Loucy (cell line): ENCODE data around the gene PPIH.

Source experiments
- H2AFZ ChIP-seq: fragments of 200-600 bp; sonication (generic); 2 replicates; pipeline ENCODE4 v1.6.0; 2016; ENCODE audit warnings: antibody characterized with exemption, mild to moderate bottlenecking, low read length, moderate library complexity
- H3F3A ChIP-seq: fragments of 200-600 bp; 2 replicates; pipeline ENCODE4 v1.6.0; 2016; ENCODE audit warnings: antibody characterized with exemption, low read depth, mild to moderate bottlenecking
- H3K27me3 ChIP-seq: fragments of 200-600 bp; sonication (generic); 2 replicates; pipeline ENCODE4 v1.6.1; 2014; ENCODE audit warnings: low read length, mild to moderate bottlenecking; ENCODE audit not compliant: insufficient read depth, poor library complexity, severe bottlenecking
- H3K36me3 ChIP-seq: fragments of 200-600 bp; sonication (generic); 2 replicates; pipeline ENCODE4 v1.6.1; 2016; ENCODE audit warnings: low read length; ENCODE audit not compliant: insufficient read depth
- H3K4me1 ChIP-seq: fragments of 200-600 bp; sonication (generic); 2 replicates; pipeline ENCODE4 v1.5.1; 2014; ENCODE audit warnings: low read length, mild to moderate bottlenecking; ENCODE audit not compliant: insufficient read depth, poor library complexity, severe bottlenecking
- H3K4me2 ChIP-seq: fragments of 200-600 bp; sonication (generic); 2 replicates; pipeline ENCODE4 v1.6.0; 2014; ENCODE audit warnings: antibody characterized with exemption, low read length, low read depth, mild to moderate bottlenecking; ENCODE audit not compliant: poor library complexity, severe bottlenecking
- H3K4me3 ChIP-seq: fragments of 200-600 bp; sonication (generic); 2 replicates; pipeline ENCODE4 v1.5.1; 2014; ENCODE audit warnings: low read length, mild to moderate bottlenecking, mixed read lengths; ENCODE audit not compliant: poor library complexity, severe bottlenecking
- H3K79me2 ChIP-seq: fragments of 200-600 bp; sonication (generic); 2 replicates; pipeline ENCODE4 v1.6.1; 2014; ENCODE audit warnings: low read length; ENCODE audit not compliant: insufficient read depth
- H3K9ac ChIP-seq: fragments of 200-600 bp; sonication (generic); 2 replicates; pipeline ENCODE4 v1.6.0; 2014; ENCODE audit warnings: mild to moderate bottlenecking, low read depth, low read length, moderate library complexity; ENCODE audit not compliant: poor library complexity, severe bottlenecking
- H3K9me2 ChIP-seq: fragments of 200-600 bp; sonication (generic); replicated peaks from 2 replicates; pipeline ENCODE4 v1.6.1; 2016; ENCODE audit warnings: low read depth, low read length, mixed read lengths
- H3K9me3 ChIP-seq: fragments of 200-600 bp; sonication (generic); 2 replicates; pipeline ENCODE4 v1.6.1; 2014; ENCODE audit warnings: mild to moderate bottlenecking, antibody characterized with exemption, low read length, low read depth; ENCODE audit not compliant: insufficient read depth
- H4K20me1 ChIP-seq: fragments of 200-600 bp; sonication (generic); 2 replicates; pipeline ENCODE4 v1.6.0; 2014; ENCODE audit warnings: antibody characterized with exemption, low read length, mild to moderate bottlenecking; ENCODE audit not compliant: insufficient read depth, poor library complexity, severe bottlenecking
- EZH2phosphoT487 ChIP-seq: fragments of 200-600 bp; IDR thresholded peaks from 2 replicates; pipeline ENCODE4 v1.6.1; 2018; ENCODE audit warnings: antibody characterized with exemption, mild to moderate bottlenecking, moderate library complexity, borderline replicate concordance
- TF ChIP-seq, protein P1 (sequence below): fragments of 200-600 bp; sonication (generic); conservative IDR thresholded peaks from 2 replicates; pipeline ENCODE4 v1.5.1; 2014; ENCODE audit warnings: mild to moderate bottlenecking, antibody characterized with exemption, low read length

Gene PPIH

DNA sequence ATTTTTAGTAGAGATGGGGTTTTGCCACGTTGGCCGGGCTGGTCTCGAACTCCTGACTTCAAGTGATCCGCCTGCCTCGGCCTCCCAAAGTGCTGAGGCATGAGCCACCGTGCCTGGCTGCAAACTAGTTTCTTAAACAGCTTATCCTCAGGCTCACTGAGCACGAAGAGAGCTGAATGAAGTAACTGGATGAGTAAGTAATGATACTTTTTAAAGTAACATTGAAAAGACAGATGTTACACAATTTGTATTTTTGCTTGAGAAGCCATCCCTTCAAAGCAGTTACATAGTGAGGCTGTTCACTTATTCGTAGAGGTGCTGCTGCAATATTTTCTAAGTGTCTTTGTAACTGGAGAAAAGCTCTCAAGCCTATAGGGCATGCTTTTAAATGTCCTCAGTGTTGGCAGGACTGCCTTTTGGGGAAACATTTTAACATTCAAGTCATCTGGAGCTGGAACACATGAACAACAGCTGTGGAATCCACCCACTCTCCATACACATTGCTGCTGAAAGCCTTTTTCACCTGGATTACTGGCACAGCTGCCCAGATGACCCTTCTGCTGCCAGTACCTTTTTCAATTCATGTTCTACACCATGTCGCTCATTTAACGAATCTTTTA is 21.3 kb downstream of the PPIH start:
- no peaks in the 10 kb centered on the region for H3F3A ChIP-seq
- TF ChIP-seq EZH2phosphoT487: no peak
- TF ChIP-seq, protein P1, sequence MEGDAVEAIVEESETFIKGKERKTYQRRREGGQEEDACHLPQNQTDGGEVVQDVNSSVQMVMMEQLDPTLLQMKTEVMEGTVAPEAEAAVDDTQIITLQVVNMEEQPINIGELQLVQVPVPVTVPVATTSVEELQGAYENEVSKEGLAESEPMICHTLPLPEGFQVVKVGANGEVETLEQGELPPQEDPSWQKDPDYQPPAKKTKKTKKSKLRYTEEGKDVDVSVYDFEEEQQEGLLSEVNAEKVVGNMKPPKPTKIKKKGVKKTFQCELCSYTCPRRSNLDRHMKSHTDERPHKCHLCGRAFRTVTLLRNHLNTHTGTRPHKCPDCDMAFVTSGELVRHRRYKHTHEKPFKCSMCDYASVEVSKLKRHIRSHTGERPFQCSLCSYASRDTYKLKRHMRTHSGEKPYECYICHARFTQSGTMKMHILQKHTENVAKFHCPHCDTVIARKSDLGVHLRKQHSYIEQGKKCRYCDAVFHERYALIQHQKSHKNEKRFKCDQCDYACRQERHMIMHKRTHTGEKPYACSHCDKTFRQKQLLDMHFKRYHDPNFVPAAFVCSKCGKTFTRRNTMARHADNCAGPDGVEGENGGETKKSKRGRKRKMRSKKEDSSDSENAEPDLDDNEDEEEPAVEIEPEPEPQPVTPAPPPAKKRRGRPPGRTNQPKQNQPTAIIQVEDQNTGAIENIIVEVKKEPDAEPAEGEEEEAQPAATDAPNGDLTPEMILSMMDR: no peak
- peaks cover 40% of the 10 kb centered on the region for H3K79me2 ChIP-seq
- H4K20me1 ChIP-seq: peaks cover 15% of the 10 kb centered on the region
- peaks cover 22% of the 10 kb centered on the region for H3K4me1 ChIP-seq
- H3K36me3 ChIP-seq: peaks cover 26% of the 10 kb centered on the region
- H3K27me3 ChIP-seq: no peaks in the 10 kb centered on the region
- no peaks in the 10 kb centered on the region for H3K9me2 ChIP-seq
- no peak overlapping the region for H2AFZ ChIP-seq
- no peak overlapping the region for H3K9ac ChIP-seq
- no peak overlapping the region for H3K4me3 ChIP-seq
- no peak overlapping the region for H3K4me2 ChIP-seq
- no peaks in the 10 kb centered on the region for H3K9me3 ChIP-seq

DNA sequence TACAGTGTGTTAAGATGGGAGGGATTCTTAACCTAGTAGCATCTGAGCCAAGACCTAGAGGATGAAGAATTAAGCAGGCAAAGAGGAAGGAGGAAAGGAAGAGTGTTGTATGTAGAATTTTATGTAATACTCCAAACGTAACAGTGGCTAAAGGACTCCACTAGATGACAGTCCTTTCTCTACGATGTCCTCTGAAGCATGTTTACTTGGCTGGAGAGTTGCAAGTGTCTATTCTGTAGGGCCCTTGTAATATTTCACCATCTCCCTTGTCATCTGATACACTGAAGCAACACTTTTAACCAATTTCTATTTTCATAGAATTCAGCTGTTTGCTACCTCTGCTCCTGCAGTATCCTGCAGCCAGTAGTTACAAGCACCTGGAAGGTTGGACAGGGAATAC is 21.8 kb downstream of the PPIH start:
- H3K9me3 ChIP-seq: no peaks in the 10 kb centered on the region
- H3K4me3 ChIP-seq: peak overlapping the region; percentile 83
- H2AFZ ChIP-seq: no peak overlapping the region
- H3F3A ChIP-seq: no peaks in the 10 kb centered on the region
- H3K9me2 ChIP-seq: no peaks in the 10 kb centered on the region
- H3K36me3 ChIP-seq: peaks cover 22% of the 10 kb centered on the region
- H3K4me1 ChIP-seq: peaks cover 28% of the 10 kb centered on the region
- H4K20me1 ChIP-seq: peaks cover 21% of the 10 kb centered on the region
- H3K4me2 ChIP-seq: peak overlapping the region; percentile 90
- H3K79me2 ChIP-seq: peaks cover 45% of the 10 kb centered on the region
- H3K27me3 ChIP-seq: no peaks in the 10 kb centered on the region
- TF ChIP-seq EZH2phosphoT487: no peak
- TF ChIP-seq, protein P1: no peak
- H3K9ac ChIP-seq: peak overlapping the region; percentile 92

DNA sequence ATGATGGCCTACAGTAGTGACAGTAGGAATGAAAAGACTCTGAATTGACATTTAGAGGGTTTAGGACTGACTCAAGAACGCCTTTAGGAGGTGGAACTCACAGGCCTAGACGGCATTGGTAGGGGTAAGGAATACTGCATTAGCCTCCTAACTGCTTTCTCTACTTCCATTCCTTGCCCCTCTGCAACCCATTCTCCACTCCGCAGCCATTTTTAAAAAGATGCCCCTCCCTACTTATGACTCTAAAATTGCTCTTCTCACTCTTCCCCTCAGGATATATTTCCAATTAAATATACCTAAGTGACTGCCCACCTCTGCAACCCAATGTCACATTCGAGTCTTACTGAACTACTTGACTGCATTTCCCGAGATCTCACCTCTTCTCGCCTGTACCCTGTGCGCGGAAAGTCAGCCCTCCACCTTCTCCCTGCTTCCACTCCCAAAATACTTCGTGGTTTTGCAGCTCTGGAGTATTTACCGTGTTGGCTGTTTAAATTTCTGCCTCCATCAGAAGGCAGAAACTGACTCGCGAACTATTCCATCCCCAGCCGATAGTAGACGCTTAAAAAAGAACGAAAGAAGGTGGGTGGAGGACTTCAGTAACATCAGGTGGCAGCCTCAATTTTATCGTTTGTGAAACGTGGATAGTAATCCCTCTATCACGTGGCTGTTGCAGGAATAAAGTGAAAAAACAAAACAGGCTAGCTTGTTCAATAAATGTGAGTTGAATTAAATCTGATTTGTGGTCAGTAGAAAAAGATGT is 22.9 kb downstream of the PPIH start:
- H3K9me2 ChIP-seq: no peaks in the 10 kb centered on the region
- H3K27me3 ChIP-seq: no peaks in the 10 kb centered on the region
- no peaks in the 10 kb centered on the region for H3F3A ChIP-seq
- peaks cover 56% of the 10 kb centered on the region for H3K79me2 ChIP-seq
- H3K36me3 ChIP-seq: peaks cover 12% of the 10 kb centered on the region
- H3K4me2 ChIP-seq: peak overlapping the region; percentile 90
- peaks cover 38% of the 10 kb centered on the region for H3K4me1 ChIP-seq
- H2AFZ ChIP-seq: peak overlapping the region; percentile 79
- TF ChIP-seq EZH2phosphoT487: no peak
- TF ChIP-seq, protein P1: 0 out of 2 replicates have a peak, but pooled peaks have one; percentile 19
- H4K20me1 ChIP-seq: peaks cover 32% of the 10 kb centered on the region
- H3K9me3 ChIP-seq: no peaks in the 10 kb centered on the region
- H3K4me3 ChIP-seq: peak overlapping the region; percentile 83
- H3K9ac ChIP-seq: peak overlapping the region; percentile 92
